Measurements from ENCODE around the gene SPC24.

GRCh38 chr19:11198769-11199424 lies 43.3 kb upstream of the SPC24 start:
- no peak for TF ChIP-seq POLR2A (IDR thresholded peaks at IDR 0.05; ENCODE audit: borderline replicate concordance, extremely low read depth, insufficient read depth, insufficient read length)
- TF ChIP-seq EZH2phosphoT487 (IDR thresholded peaks at IDR 0.05; ENCODE audit: borderline replicate concordance) = no peak
- no peak for TF ChIP-seq ELF1 (IDR thresholded peaks at IDR 0.05; ENCODE audit: borderline replicate concordance, low read depth)
- TF ChIP-seq, protein P1, sequence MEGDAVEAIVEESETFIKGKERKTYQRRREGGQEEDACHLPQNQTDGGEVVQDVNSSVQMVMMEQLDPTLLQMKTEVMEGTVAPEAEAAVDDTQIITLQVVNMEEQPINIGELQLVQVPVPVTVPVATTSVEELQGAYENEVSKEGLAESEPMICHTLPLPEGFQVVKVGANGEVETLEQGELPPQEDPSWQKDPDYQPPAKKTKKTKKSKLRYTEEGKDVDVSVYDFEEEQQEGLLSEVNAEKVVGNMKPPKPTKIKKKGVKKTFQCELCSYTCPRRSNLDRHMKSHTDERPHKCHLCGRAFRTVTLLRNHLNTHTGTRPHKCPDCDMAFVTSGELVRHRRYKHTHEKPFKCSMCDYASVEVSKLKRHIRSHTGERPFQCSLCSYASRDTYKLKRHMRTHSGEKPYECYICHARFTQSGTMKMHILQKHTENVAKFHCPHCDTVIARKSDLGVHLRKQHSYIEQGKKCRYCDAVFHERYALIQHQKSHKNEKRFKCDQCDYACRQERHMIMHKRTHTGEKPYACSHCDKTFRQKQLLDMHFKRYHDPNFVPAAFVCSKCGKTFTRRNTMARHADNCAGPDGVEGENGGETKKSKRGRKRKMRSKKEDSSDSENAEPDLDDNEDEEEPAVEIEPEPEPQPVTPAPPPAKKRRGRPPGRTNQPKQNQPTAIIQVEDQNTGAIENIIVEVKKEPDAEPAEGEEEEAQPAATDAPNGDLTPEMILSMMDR (IDR thresholded peaks at IDR 0.05 in 2 of 3, conservative IDR thresholded peaks at IDR 0.05 in 1 of 3; ENCODE audit: borderline replicate concordance in 1 of 3, insufficient read depth in 1 of 3, low read depth in 2 of 3, low read length in 2 of 3) = no peak
- no peak for TF ChIP-seq EZH2 (IDR thresholded peaks at IDR 0.05)
- no peak for TF ChIP-seq SRF (IDR thresholded peaks at IDR 0.05; ENCODE audit: low read depth)
- no peak for TF ChIP-seq YY1 (IDR thresholded peaks at IDR 0.05; ENCODE audit: extremely low read depth, insufficient replicate concordance, low read depth, low read length)
- TF ChIP-seq TCF7L2 (IDR thresholded peaks at IDR 0.05; ENCODE audit: borderline replicate concordance, extremely low read depth, insufficient read depth, insufficient read length) = no peak

Data from HCT116 (cell line).